SH-SY5Y (cell line): Measurements from ENCODE around the gene ACTC1.

Source experiments
- GATA2 ChIP-seq: IDR thresholded peaks from 2 replicates; pipeline ENCODE4 v1.6.1; 2011; ENCODE audit warnings: mild to moderate bottlenecking, low read depth, low read length
- GATA3 ChIP-seq: IDR thresholded peaks from 2 replicates; pipeline ENCODE4 v1.6.1; 2011; ENCODE audit warnings: low read depth, mild to moderate bottlenecking, low read length, moderate library complexity

DNA sequence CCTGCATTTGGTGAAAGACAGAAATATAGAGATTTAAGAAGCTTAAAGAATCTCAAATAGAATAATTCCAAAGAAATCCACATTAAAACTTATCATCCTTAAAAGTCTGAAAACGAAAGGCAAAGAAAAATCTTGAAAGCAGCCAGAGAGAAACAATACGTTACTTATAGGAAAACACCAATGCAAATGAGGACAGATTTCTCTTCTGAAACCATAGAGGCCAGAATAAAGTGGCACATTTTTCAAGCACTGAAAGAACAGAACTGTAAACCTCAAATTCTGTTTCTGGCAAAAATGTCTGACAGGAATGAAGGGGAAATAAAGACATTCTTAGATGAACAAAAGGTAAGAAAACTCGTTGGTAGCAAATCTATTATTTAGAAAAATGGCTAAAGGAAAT is 13.8 kb upstream of the ACTC1 start:
- TF ChIP-seq GATA2: no peak
- no peak for TF ChIP-seq GATA3
